HEK293 (cell line): Measurements from ENCODE around the gene PPP2R2D.

Experiments used
- CTCF ChIA-PET: fragments of 350-600 bp; formaldehyde crosslinking; extraction: SDS; loops from one replicate; lab custom pipeline; 2021; ENCODE audit warnings: antibody characterized with exemption; lab: Yijun Ruan, JAX
- POLR2A ChIA-PET: fragments of 300-600 bp; formaldehyde crosslinking; extraction: SDS; loops from one replicate; lab custom pipeline; 2020; ENCODE audit warnings: antibody characterized with exemption, inconsistent platforms; lab: Yijun Ruan, JAX
- H3K27ac ChIP-seq: fragments of 200-500 bp; sonication (Bioruptor generic); 2 replicates; pipeline ENCODE4 v1.5.1; 2014; ENCODE audit warnings: low read depth, low read length, control low read depth, inconsistent platforms; ENCODE audit errors: extremely low read depth
- H3K36me3 ChIP-seq, 2 experiments: fragments of 200-500 bp in 1 of 2; sonication (Bioruptor generic) in 1 of 2; 1 replicate in 1 of 2; 2 replicates in 1 of 2; pipeline ENCODE4 v1.5.1; 2014 to 2017; ENCODE audit warnings: inconsistent platforms in 2 of 2, low read length in 2 of 2; ENCODE audit not compliant: control insufficient read depth in 2 of 2, insufficient read depth in 1 of 2
- H3K4me1 ChIP-seq: fragments of 200-500 bp; sonication (Bioruptor generic); 2 replicates; pipeline ENCODE4 v1.5.1; 2014; ENCODE audit warnings: mild to moderate bottlenecking, low read length, inconsistent platforms; ENCODE audit not compliant: control insufficient read depth, insufficient read depth
- H3K4me3 ChIP-seq: 2 replicates; pipeline ENCODE4 v1.5.1; 2011; ENCODE audit warnings: low read depth, mild to moderate bottlenecking, control low read depth, low read length, moderate library complexity
- H3K9me3 ChIP-seq: fragments of 200-500 bp; sonication (Bioruptor generic); 2 replicates; pipeline ENCODE4 v1.5.1; 2014; ENCODE audit warnings: low read depth, low read length, inconsistent platforms; ENCODE audit not compliant: control insufficient read depth, insufficient read depth
- GFI1B ChIP-seq: fragments of 450-650 bp; formaldehyde crosslinking; IDR thresholded peaks from 2 replicates; pipeline ENCODE4 v1.5.1; 2016; ENCODE audit warnings: missing biosample characterization, missing genetic modification characterization
- OSR2 ChIP-seq: fragments of 450-650 bp; formaldehyde crosslinking; IDR thresholded peaks from 2 replicates; pipeline ENCODE4 v1.5.1; 2016; ENCODE audit warnings: missing biosample characterization, missing genetic modification characterization
- PRDM1 ChIP-seq: fragments of 450-650 bp; formaldehyde crosslinking; IDR thresholded peaks from 2 replicates; pipeline ENCODE4; 2016; ENCODE audit warnings: missing biosample characterization, missing genetic modification characterization
- PRDM10 ChIP-seq: fragments of 450-650 bp; formaldehyde crosslinking; IDR thresholded peaks from 2 replicates; pipeline ENCODE4 v1.5.1; 2016; ENCODE audit warnings: missing biosample characterization, missing genetic modification characterization
- PRDM6 ChIP-seq: fragments of 450-650 bp; formaldehyde crosslinking; IDR thresholded peaks from 2 replicates; pipeline ENCODE4 v1.5.1; 2017; ENCODE audit warnings: missing biosample characterization, missing genetic modification characterization
- TCF7L2 ChIP-seq: IDR thresholded peaks from 2 replicates; pipeline ENCODE4 v1.6.1; 2011; ENCODE audit warnings: low read depth, mild to moderate bottlenecking, inconsistent platforms, low read length, moderate library complexity, borderline replicate concordance
- ZBTB48 ChIP-seq: fragments of 450-650 bp; formaldehyde crosslinking; IDR thresholded peaks from 2 replicates; pipeline ENCODE4 v1.5.1; 2016; ENCODE audit warnings: missing biosample characterization, missing genetic modification characterization
- ZFP41 ChIP-seq: fragments of 450-650 bp; formaldehyde crosslinking; IDR thresholded peaks from 2 replicates; pipeline ENCODE4 v1.5.1; 2016; ENCODE audit warnings: missing biosample characterization, missing genetic modification characterization, borderline replicate concordance
- ZNF114 ChIP-seq: fragments of 450-650 bp; formaldehyde crosslinking; IDR thresholded peaks from 2 replicates; pipeline ENCODE4 v1.5.0; 2017; ENCODE audit warnings: missing biosample characterization, missing genetic modification characterization
- ZNF174 ChIP-seq: fragments of 450-650 bp; formaldehyde crosslinking; IDR thresholded peaks from 2 replicates; pipeline ENCODE4 v1.5.0; 2017; ENCODE audit warnings: missing biosample characterization, mild to moderate bottlenecking, missing genetic modification characterization
- ZNF175 ChIP-seq: fragments of 450-650 bp; formaldehyde crosslinking; IDR thresholded peaks from 2 replicates; pipeline ENCODE4 v1.5.1; 2016; ENCODE audit warnings: missing biosample characterization, missing genetic modification characterization
- ZNF19 ChIP-seq: fragments of 450-650 bp; formaldehyde crosslinking; IDR thresholded peaks from 2 replicates; pipeline ENCODE4; 2016; ENCODE audit warnings: missing biosample characterization, missing genetic modification characterization, low read depth
- ZNF350 ChIP-seq: fragments of 450-650 bp; formaldehyde crosslinking; IDR thresholded peaks from 2 replicates; pipeline ENCODE4 v1.5.0; 2017; ENCODE audit warnings: missing biosample characterization, mild to moderate bottlenecking, missing genetic modification characterization
- ZNF354C ChIP-seq: fragments of 450-650 bp; formaldehyde crosslinking; IDR thresholded peaks from 2 replicates; pipeline ENCODE4 v1.5.1; 2016; ENCODE audit warnings: missing biosample characterization, missing genetic modification characterization, low read depth, borderline replicate concordance
- ZNF433 ChIP-seq: fragments of 450-650 bp; formaldehyde crosslinking; IDR thresholded peaks from 2 replicates; pipeline ENCODE4 v1.5.1; 2016; ENCODE audit warnings: missing biosample characterization, missing genetic modification characterization, low read depth
- ZNF449 ChIP-seq: fragments of 450-650 bp; formaldehyde crosslinking; IDR thresholded peaks from 2 replicates; pipeline ENCODE4 v1.5.1; 2017; ENCODE audit warnings: missing biosample characterization, mild to moderate bottlenecking, missing genetic modification characterization, moderate library complexity
- ZNF514 ChIP-seq: fragments of 450-650 bp; formaldehyde crosslinking; IDR thresholded peaks from 2 replicates; pipeline ENCODE4 v1.5.1; 2016; ENCODE audit warnings: missing biosample characterization, missing genetic modification characterization
- ZNF580 ChIP-seq: fragments of 450-650 bp; formaldehyde crosslinking; IDR thresholded peaks from 2 replicates; pipeline ENCODE4 v1.5.1; 2016; ENCODE audit warnings: missing biosample characterization, missing genetic modification characterization
- ZNF660 ChIP-seq: fragments of 450-650 bp; IDR thresholded peaks from 2 replicates; pipeline ENCODE4 v1.5.1; 2018; ENCODE audit warnings: missing biosample characterization, mild to moderate bottlenecking, missing genetic modification characterization
- ZNF692 ChIP-seq: fragments of 450-650 bp; formaldehyde crosslinking; IDR thresholded peaks from 2 replicates; pipeline ENCODE4 v1.5.1; 2016; ENCODE audit warnings: missing biosample characterization, missing genetic modification characterization
- ZNF704 ChIP-seq: fragments of 450-650 bp; formaldehyde crosslinking; IDR thresholded peaks from 2 replicates; pipeline ENCODE4 v1.5.1; 2016; ENCODE audit warnings: missing biosample characterization, missing genetic modification characterization
- ZNF76 ChIP-seq: fragments of 450-650 bp; formaldehyde crosslinking; IDR thresholded peaks from 2 replicates; pipeline ENCODE4; 2016; ENCODE audit warnings: low read depth, missing biosample characterization, missing genetic modification characterization, borderline replicate concordance
- ZNF777 ChIP-seq: fragments of 450-650 bp; formaldehyde crosslinking; IDR thresholded peaks from 2 replicates; pipeline ENCODE4 v1.5.1; 2017; ENCODE audit warnings: missing biosample characterization, missing genetic modification characterization, borderline replicate concordance

PPP2R2D gene

GRCh38 chr10:131862548-131862947 lies 38.3 kb upstream of the PPP2R2D start:
- no peak overlapping the region for H3K27ac ChIP-seq
- no peak for TF ChIP-seq ZNF433
- TF ChIP-seq ZNF350: no peak
- no peak for TF ChIP-seq ZNF175 (tag by site-specific recombination)
- TF ChIP-seq ZNF76: no peak
- no peak for TF ChIP-seq ZNF704 (tag by site-specific recombination)
- no peak for TF ChIP-seq PRDM6 (tag by site-specific recombination)
- TF ChIP-seq ZNF580 (tag by site-specific recombination): no peak
- no peak for TF ChIP-seq ZNF449 (tag by site-specific recombination)
- TF ChIP-seq, all 188 proteins: peak for 0
- Histone ChIP-seq H3K36me3 (no peaks in the 10 kb centered on the region), H3K4me3 (no peak overlapping the region), H3K4me1 (no peaks in the 10 kb centered on the region), H3K9me3 (no peaks in the 10 kb centered on the region)
- CTCF ChIA-PET: no interaction called here
- POLR2A ChIA-PET: no interaction called here

GRCh38 chr10:131865223-131865917 lies 35.4 kb upstream of the PPP2R2D start:
- CTCF ChIA-PET: no interaction called here
- H3K27ac ChIP-seq: no peak overlapping the region
- H3K4me1 ChIP-seq: no peaks in the 10 kb centered on the region
- H3K9me3 ChIP-seq: no peaks in the 10 kb centered on the region
- H3K4me3 ChIP-seq: no peak overlapping the region
- POLR2A ChIA-PET: interaction anchor here (0.6 kb wide), 1 partner anchor 1610 kb away, joined by 6 read pairs; no protein-coding TSS in a partner anchor
- no peaks in the 10 kb centered on the region for H3K36me3 ChIP-seq
- TF ChIP-seq ZNF777 (no peak), PRDM1 (tag by site-specific recombination) (no peak), PRDM10 (no peak), ZNF354C (no peak), ZFP41 (tag by site-specific recombination) (no peak), TCF7L2 (no peak), ZNF174 (tag by site-specific recombination) (no peak), OSR2 (tag by site-specific recombination) (no peak), ZBTB48 (tag by site-specific recombination) (no peak), GFI1B (tag by site-specific recombination) (no peak), ZNF660 (no peak), ZNF114 (tag by site-specific recombination) (no peak), ZNF692 (tag by site-specific recombination) (no peak), ZNF514 (tag by site-specific recombination) (no peak), ZNF19 (tag by site-specific recombination) (no peak)
